Measurements from ENCODE around the gene TRIOBP.

TRIOBP gene

DNA sequence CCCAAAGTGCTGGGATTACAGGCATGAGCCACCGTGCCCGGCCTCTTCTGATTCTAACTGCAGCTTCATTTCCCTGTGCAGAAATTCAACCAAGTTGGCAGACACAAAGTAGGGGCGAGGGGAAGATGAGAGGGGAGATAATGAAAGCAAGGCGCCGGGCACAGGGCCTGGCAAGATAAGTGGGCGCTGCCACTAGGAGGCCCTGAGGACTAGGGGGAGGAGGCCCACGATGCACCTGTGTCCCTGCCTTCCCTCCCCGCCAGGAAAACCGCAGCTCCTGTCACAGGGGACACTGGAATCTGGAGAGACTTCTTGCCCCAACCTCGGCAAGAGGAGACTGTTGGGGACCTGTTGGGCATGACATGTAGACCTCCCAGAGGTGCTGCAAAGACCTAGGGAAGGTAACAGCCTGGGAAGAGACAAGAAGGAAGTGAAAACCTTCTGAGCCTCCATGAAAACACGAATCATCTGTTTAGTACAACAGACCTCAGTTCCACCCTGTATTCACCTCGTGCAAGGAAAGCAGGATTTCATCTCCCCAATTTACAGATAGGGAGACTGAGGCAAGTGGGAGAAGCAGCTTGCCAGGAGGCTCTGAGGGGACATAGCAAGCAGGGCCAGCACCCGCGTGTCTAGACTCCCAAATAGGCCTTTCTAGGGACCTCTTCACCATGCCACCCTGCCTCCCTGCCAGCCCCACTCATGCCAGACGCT, 24.5 kb upstream of the TRIOBP start:
- no peak for DNase-seq

DNA sequence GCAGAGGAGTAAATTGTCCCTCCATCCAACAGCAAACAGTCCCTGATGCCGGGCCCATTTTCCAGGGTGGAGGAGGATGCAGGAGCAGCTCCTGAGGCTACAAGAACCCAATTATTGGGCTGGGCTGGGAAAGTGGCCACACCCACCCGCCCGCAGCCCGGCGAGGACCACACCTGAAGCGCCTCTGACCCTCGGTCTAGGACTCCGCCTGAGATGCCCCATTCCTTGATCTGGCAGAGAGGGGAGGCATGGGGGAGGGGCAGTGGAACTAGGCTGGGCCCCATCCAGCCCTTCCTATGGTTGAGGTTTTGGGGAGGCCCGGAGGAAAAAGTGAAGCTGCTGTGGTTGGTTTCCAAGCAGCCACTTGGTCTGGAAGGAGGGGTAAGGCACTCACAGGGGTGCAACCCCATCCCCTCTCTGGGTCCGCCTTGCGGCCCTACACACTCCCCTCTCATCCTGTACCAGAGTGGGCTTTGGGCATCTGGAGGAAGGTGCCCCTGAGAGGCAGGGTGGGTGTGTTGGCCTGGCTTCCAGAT, 23.9 kb upstream of the TRIOBP start:
- no peak for DNase-seq

DNA sequence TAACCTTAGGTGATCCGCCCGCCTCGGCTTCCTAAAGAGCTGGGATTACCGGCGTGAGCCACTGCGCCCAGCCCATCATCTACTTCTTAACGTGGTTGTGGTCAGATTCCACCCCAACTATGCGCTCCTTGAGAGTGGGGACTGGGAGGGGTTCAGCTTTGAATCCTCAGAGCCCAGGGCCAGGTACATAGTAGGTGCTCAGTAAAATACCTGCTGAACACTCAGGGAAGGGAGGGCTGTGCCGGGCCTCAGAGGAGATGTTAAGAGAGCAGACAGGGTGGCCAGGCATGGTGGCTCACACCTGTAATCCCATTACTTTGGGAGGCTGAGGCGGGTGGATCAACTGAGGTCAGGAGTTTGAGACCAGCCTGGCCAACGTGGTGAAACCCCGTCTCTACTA, 22.6 kb upstream of the TRIOBP start:
- no peak for DNase-seq

DNA sequence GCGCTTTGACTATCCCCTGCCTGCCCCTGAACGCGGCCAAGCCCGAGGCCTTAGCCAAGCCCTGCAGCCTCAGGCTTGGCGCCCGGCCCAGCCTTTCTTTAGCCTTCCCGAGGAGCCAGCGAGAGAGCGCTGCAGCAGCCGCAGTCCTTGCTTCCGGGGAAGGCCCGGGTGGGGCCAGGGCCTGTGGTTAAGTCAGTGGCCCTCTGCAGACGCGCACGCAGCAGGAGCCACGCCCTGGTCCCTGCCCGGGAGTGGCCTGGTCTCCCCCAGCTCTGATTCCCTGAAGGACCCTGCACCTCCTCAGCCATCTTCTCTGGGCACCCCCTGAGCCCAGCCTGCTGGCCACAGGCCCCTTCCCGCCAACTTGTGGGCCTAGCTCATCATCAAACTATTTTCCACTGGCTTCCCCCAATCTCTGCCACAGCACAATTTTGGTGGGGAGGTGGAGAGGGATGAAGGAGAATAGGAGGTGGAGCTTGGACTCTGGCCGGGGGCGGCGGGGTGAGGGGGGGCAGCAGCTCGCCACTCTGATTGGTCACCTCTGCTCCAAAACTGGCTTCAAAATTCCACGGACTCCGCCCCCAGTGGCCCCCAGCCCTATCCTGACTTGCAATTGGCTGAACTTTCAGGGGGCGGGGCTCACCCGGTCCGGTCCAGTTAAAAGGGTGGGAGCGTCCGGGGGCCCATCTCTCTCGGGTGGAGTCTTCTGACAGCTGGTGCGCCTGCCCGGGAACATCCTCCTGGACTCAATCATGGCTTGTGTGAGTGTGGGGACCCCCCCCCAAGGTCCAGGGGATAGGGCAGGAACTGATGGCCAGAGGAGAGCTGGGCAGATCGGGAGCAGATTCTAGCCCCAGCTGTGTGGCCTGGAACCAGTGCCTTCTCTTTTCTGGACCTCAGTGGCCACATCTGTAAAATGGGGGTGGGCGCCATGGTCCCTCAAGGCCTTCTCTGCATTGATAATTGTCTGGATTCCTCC, 21.6 kb upstream of the TRIOBP start, which contains the start of gene LGALS1:
Gene LGALS1, plus strand, starts transcription at position 686 of the 979 bp plus-strand sequence. Its CDS starts 67 bp downstream, at position 753.
- peak; percentile 64 to 79 for DNase-seq

DNA sequence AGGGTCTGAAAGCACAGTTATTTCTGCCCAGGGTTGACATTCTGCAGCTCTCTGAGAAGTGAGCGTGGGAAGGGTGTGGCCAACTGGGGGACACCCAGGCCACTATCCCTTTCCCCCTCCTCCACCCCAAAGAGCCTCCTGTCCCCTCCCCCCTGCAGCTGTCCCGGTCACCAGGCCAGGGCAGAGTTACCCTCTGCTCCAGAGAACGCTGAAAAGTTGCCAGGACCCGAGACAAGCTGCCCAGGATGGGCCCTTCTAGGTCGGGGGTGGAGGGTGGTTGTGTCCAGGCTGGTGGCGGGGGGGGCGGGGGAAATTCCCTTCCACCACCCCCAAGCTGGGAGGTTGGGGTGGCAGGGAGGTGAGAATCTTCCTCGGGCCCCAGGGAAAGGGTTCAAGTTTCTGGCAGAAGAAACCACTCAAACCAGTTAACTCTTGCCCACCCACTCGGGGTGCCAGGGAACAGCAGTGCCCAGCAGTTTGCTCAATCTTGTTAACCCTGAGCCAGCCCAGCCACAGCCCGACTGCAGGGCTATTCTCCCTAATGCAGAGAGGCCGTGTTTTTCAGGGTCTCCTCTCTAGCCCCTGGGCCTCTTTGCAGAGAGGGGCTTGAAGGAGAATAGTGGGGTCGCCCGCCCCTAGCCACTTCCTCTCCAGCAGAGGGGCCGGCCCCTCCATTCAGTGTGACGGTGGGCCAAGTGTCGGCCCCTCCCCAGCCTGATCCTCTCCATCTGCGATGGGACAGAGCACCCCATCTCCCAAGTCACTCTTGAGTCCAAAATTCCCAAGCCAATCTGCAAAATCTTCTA, 20.7 kb upstream of the TRIOBP start:
- peak in 1 of 2 donors; percentile 17 for DNase-seq

DNA sequence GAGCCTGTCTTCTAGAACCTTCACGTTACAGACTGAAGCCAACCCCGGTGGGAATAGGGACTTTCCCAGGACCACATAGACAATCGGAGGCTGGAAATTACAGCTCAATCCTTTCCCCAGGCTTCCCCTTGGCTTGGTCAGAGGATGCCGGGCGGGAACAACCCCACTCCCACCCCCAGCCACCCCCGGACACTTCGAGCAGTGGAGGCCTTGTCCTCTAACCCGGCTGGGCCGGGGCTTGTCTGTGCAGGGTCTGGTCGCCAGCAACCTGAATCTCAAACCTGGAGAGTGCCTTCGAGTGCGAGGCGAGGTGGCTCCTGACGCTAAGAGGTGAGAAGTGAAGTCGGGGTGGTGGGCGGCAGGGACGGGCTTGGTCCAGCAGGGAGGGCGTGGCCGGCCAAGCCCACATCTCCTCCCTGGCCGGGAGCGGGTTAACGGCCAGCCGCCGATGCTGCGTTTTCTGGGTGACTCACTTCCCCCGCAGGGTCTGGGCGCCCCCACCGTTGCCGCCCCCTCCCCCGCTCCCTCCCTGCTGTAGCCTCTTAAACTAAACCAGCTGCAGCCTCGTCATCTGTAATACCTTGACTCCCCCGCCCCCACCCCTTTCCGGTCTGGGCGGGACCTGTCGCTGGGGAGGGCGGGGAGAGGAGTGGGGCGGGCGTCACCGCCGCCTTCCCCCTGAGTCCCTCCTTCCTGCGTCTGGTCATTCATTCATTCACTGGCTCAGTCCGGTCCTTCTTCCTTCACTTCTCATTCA, 19.9 kb upstream of the TRIOBP start:
- DNase-seq = no peak

DNA sequence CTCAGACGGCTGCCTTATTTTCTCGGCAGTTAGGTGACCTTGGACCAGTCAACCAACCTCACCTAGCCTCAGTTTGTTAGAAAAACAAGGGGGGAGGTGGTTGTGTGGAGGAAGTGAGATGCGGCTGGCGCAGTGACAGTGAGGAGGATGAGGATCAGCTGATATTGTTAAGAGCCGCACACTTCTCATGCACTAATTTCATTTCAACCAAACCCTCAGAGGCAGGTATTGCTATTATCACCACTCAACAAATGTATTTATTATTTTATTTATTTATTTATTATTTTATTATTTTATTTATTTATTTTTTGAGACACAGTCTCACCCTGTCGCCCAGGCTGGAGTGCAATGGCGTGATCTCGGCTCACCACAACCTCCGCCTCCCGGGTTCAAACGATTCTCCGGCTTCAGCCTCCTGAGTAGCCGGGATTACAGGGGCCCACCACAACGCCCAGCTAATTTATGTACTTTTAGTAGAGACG, 19.3 kb upstream of the TRIOBP start:
- no peak for DNase-seq

- DNase-seq = no peak
These were observed 18.5 kb upstream of the TRIOBP start for GRCh38 chr22:37678372-37678771.

GRCh38 chr22:37679670-37680069, 17.2 kb upstream of the TRIOBP start:
- no peak for DNase-seq

GRCh38 chr22:37680191-37680851, 16.5 kb upstream of the TRIOBP start:
- no peak for DNase-seq

- no peak for DNase-seq
These were observed 15.8 kb upstream of the TRIOBP start for GRCh38 chr22:37681001-37681424.

DNA sequence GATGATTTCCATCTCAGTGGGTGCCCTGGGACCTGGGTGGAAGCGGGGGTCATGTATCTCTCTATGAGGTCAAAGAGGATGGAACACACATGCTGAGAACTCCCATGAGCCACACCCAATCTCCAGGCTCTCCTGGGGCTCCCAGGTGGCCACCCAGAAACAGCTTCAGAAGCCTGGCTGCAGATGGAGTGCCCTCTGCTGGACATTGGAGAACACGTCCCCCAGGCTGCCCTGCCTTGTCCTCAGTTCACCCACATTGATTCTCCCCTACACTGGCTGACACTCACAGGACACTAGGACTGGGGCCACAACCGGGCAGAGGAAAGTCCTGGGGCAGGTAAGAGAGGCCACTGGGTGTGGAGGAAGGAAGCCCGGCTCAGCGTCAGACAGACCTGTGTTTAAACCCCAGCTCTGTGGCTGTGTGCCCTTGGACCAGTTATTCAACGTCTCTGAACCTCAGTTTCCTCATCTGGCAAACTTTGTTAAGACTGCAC, 15.2 kb upstream of the TRIOBP start:
- DNase-seq = peak; percentile 21

GRCh38 chr22:37684803-37685615, 11.8 kb upstream of the TRIOBP start:
- DNase-seq = no peak

DNA sequence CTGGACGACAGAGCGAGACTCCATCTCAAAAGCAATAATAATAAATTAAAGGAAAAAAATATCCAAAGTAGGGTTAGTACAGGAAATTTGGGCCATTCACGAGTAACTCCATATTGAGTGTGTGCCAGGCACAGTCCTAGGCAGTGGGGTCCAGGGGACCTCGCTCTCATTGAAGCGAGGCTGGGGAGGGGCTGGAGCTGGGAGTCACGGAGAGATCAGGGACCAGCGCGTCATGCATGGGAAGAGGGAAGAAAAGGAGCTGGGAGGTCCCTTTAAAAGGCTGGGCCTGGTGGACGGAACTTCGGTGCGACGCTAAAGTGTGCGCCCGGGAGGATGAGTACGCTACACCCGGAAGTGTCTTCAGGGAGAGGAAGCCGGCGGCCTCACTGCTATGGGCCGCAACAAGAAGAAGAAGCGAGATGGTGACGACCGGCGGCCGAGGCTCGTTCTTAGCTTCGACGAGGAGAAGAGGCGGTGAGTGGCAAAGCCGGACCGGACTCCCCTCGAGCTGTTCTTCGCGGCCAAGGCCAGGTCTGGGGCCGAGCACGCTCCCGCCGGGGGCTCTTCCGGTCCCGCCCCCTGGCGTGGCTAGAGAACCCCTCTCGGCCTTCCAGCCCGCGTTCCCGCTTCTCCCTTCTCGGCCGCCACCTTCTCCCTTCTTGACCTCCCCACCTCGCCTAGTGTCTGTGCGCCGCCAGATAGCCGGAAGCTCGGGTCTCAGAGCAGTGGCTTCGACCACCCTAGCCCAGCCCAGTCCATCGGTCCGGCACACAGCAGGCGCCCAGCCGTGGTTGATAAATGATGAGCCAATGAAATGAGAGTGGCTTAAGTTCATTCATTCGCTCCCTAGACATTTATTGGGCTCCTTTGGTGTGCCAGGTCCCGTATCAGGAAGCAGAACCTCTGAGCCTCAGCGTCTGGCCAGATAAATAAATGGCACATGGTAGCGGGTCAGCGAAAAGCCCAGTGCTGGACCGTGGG, 10.6 kb upstream of the TRIOBP start, which contains the start of gene NOL12:
Gene NOL12, plus strand, starts transcription at position 342 of the 981 bp plus-strand sequence. Its CDS starts 50 bp downstream, at position 392.
- DNase-seq = peak; percentile 83 to 88

- DNase-seq = no peak
These were observed 6.4 kb upstream of the TRIOBP start for GRCh38 chr22:37690407-37690806.

GRCh38 chr22:37690901-37691504, 5.8 kb upstream of the TRIOBP start:
- DNase-seq = no peak

DNA sequence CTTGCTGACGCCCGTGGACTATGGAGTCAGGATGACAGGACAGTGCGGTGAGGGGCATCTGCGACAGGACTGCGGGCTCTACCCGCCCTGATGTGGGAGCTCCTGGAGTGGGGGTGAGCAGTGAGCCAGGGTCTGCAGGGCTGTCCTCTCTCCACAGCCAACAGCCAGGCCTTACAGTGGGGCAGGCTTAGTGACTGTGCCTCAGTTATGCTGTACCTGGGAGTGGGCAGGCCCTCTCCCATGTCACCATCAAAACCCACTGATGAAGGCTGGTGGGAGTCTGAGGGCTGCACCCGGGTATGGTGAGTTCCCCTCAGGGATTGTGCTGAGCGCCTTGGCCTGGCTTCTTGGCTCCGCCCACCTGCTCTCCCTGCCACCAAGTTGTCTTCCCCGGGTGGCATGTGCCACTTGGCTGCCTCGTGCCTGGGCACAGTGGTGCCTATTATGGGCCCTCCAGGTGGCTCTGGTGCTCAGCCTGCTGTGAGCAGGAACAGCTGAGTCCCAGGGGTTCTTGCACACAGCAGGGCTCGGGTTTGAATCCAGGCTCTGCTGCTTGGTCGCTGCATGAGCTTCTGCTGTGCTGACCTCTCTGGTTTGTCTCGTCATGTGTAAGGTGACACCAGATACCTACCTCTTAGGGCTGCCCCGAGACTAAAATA, 4.1 kb upstream of the TRIOBP start:
- DNase-seq = no peak

All from hippocampal formation (tissue), 2 donors.